A549 (cell line): ENCODE results near the gene TACC2. TPM values are rescaled to one million over a fixed set of nuclear protein-coding genes. Genes with fewer than 3 reads are reported as not detected.

Experiments
- ATAC-seq, 2 experiments: fragments of 200-7000 bp in 1 of 2; fragments of >200 bp in 1 of 2; cut with Nextera tagmentation in 1 of 2; cut with Tn5 transposase in 1 of 2; 3 replicates each; pipeline versions ENCODE4 v1.8.0 to v1.9.1; 2018 to 2020; ENCODE audit warnings: mild to moderate bottlenecking in 1 of 2, moderate library complexity in 1 of 2
- CTCF ChIA-PET: fragments of 300-600 bp; sonication (Branson Sonifier 250); formaldehyde crosslinking; extraction: SDS; loops from one replicate; lab custom pipeline; 2021; ENCODE audit warnings: antibody characterized with exemption, inconsistent platforms; lab: Yijun Ruan, JAX
- POLR2A ChIA-PET: fragments of 350-600 bp; formaldehyde crosslinking; extraction: SDS; loops from one replicate; lab custom pipeline; 2021; ENCODE audit warnings: antibody characterized with exemption, inconsistent platforms; lab: Yijun Ruan, JAX
- DNase-seq, 2 experiments: peaks; one replicate each; pipeline versions ENCODE4 v3.0.0 to v3.0.0-alpha.2; 2011 to 2016; ENCODE audit warnings: low read depth in 1 of 2, low spot score in 1 of 2
- FAIRE-seq: peaks from 2 replicates; lab custom pipeline; 2011; peaks lifted over from hg19 to GRCh38; lab: Jason Lieb, UNC
- H3K27ac ChIP-seq, 2 experiments: fragments of >200 bp; sonication (Bioruptor Twin); formaldehyde crosslinking; 3 replicates each; pipeline ENCODE4 v1.5.1; 2016 to 2017
- H3K4me1 ChIP-seq: fragments of >200 bp; sonication (Bioruptor Twin); formaldehyde crosslinking; 3 replicates; pipeline ENCODE4 v1.6.1; 2016
- H3K4me2 ChIP-seq: fragments of >200 bp; sonication (Bioruptor Twin); formaldehyde crosslinking; 3 replicates; pipeline ENCODE4 v1.6.1; 2016
- H3K4me3 ChIP-seq: fragments of >200 bp; sonication (Bioruptor Twin); formaldehyde crosslinking; 3 replicates; pipeline ENCODE4 v1.5.1; 2016
- H3K9me3 ChIP-seq: fragments of >200 bp; sonication (Bioruptor Twin); formaldehyde crosslinking; 3 replicates; pipeline ENCODE4 v1.6.1; 2016
- CHD2 ChIP-seq: fragments of 150-350 bp; IDR thresholded peaks from 2 replicates; pipeline ENCODE4 v1.6.1; 2014; ENCODE audit warnings: low read length; ENCODE audit not compliant: partially characterized antibody
- CTCF ChIP-seq: fragments of >200 bp; sonication (Bioruptor Twin); formaldehyde crosslinking; IDR thresholded peaks from 3 replicates; pipeline ENCODE4 v1.5.1; 2016
- ESRRA ChIP-seq: fragments of 150-350 bp; IDR thresholded peaks from 2 replicates; pipeline ENCODE4 v1.6.1; 2014; ENCODE audit warnings: mild to moderate bottlenecking, low read length, borderline replicate concordance
- FOXS1 ChIP-seq: fragments of 250-450 bp; sonication (Bioruptor Pico); IDR thresholded peaks from 2 replicates; pipeline ENCODE4 v1.5.0; 2020; ENCODE audit warnings: mild to moderate bottlenecking, moderate library complexity
- HDAC2 ChIP-seq: fragments of 200-600 bp; sonication (generic); IDR thresholded peaks from 2 replicates; pipeline ENCODE4 v1.6.1; 2016
- HOXA7 ChIP-seq: fragments of 250-450 bp; sonication (Bioruptor Pico); IDR thresholded peaks from 2 replicates; pipeline ENCODE4 v1.5.0; 2020; ENCODE audit warnings: mild to moderate bottlenecking, moderate library complexity
- HOXB13 ChIP-seq: fragments of 250-450 bp; sonication (Bioruptor Pico); IDR thresholded peaks from 2 replicates; pipeline ENCODE4 v1.5.0; 2020; ENCODE audit warnings: low read depth, mild to moderate bottlenecking, moderate library complexity
- JUN ChIP-seq, 2 experiments: fragments of >200 bp; sonication (Bioruptor Twin); formaldehyde crosslinking; IDR thresholded peaks; 2 replicates in 1 of 2; 3 replicates in 1 of 2; pipeline ENCODE4 v1.6.1; 2016 to 2017
- MAFK ChIP-seq: fragments of 450-650 bp; IDR thresholded peaks from 2 replicates; pipeline ENCODE4 v1.6.1; 2014; ENCODE audit not compliant: partially characterized antibody
- MAX ChIP-seq: IDR thresholded peaks from 2 replicates; pipeline ENCODE4 v1.6.1; 2012
- MYC ChIP-seq: IDR thresholded peaks from 2 replicates; pipeline ENCODE4 v1.6.1; 2012; ENCODE audit warnings: mild to moderate bottlenecking, inconsistent platforms, low read length, improper control_type of control experiment, borderline replicate concordance
- NPAS2 ChIP-seq: fragments of 250-450 bp; sonication (Bioruptor Pico); IDR thresholded peaks from 2 replicates; pipeline ENCODE4 v1.8.0; 2022; ENCODE audit warnings: mild to moderate bottlenecking, moderate library complexity, borderline replicate concordance
- NR3C1 ChIP-seq: fragments of >200 bp; sonication (Bioruptor Twin); formaldehyde crosslinking; IDR thresholded peaks from 3 replicates; pipeline ENCODE4 v1.6.1; 2017
- POLR2A ChIP-seq: IDR thresholded peaks from 2 replicates; pipeline ENCODE4 v1.6.1; 2012; ENCODE audit warnings: mild to moderate bottlenecking, low read length
- RAD21 ChIP-seq, 2 experiments: fragments of >200 bp in 1 of 2; sonication (Bioruptor Twin) in 1 of 2; formaldehyde crosslinking in 1 of 2; IDR thresholded peaks in 1 of 2; conservative IDR thresholded peaks in 1 of 2; 2 replicates in 1 of 2; 3 replicates in 1 of 2; pipeline ENCODE4 v1.6.1; 2012 to 2018; ENCODE audit warnings: inconsistent platforms in 1 of 2
- RARB ChIP-seq: fragments of 250-450 bp; sonication (Bioruptor Pico); IDR thresholded peaks from 2 replicates; pipeline ENCODE4 v1.8.0; 2021; ENCODE audit warnings: mild to moderate bottlenecking, moderate library complexity
- TP53 ChIP-seq: fragments of 250-450 bp; sonication (Bioruptor Pico); IDR thresholded peaks from 2 replicates; pipeline ENCODE4 v1.5.0; 2021; ENCODE audit warnings: mild to moderate bottlenecking, moderate library complexity
- ZNF302 ChIP-seq: fragments of 250-450 bp; sonication (Bioruptor Pico); IDR thresholded peaks from 2 replicates; pipeline ENCODE4 v1.9.0; 2021; ENCODE audit warnings: inconsistent platforms, mild to moderate bottlenecking, moderate library complexity
- ZSCAN20 ChIP-seq: fragments of 250-450 bp; sonication (Bioruptor Pico); IDR thresholded peaks from 2 replicates; pipeline ENCODE4 v1.8.0; 2022; ENCODE audit warnings: mild to moderate bottlenecking, moderate library complexity
- WGBS: methylation state at CpG from one replicate; pipeline ENCODE4 v1.1.6; 2017; ENCODE audit errors: missing lambda C conversion rate; 5-methylcytosine and 5-hydroxymethylcytosine counted together
- polyA plus RNA-seq, 4 experiments: library from polyadenylated mRNA; depleted of rRNA in 3 of 4; stranded (reverse); fragments of >200 nt; fragmentation: RNase III in 1 of 4; extraction: RNeasy Plus Mini Kit Qiagen cat#74134 plus additional on column Dnase treatment in 1 of 4; gene quantifications; 2 replicates in 3 of 4; 3 replicates in 1 of 4; pipeline ENCODE4 v1.2.3, GENCODE V29; 2011 to 2017
- TF ChIP-seq, protein P1 (sequence below): fragments of 250-450 bp; sonication (Bioruptor Pico); IDR thresholded peaks from 2 replicates; pipeline ENCODE4 v1.5.0; 2021; ENCODE audit warnings: mild to moderate bottlenecking, moderate library complexity, borderline replicate concordance
- TF ChIP-seq, protein P2 (sequence below): fragments of 450-650 bp; IDR thresholded peaks from 2 replicates; pipeline ENCODE4 v1.6.1; 2014; ENCODE audit warnings: antibody characterized with exemption
- TF ChIP-seq, protein P3 (sequence below): fragments of 200-600 bp; sonication (generic); IDR thresholded peaks from 2 replicates; pipeline ENCODE4 v1.6.1; 2016; ENCODE audit warnings: antibody characterized with exemption, mild to moderate bottlenecking, moderate library complexity
- TF ChIP-seq, protein P4 (sequence below): fragments of 150-350 bp; IDR thresholded peaks from 2 replicates; pipeline ENCODE4 v1.6.1; 2014; ENCODE audit warnings: low read depth, mild to moderate bottlenecking, low read length

Gene TACC2
- polyA plus RNA-seq, 2 of the 4 experiments (the other 2 are of a cell fraction) = 83.3 to 128 TPM

- H3K27ac ChIP-seq = no peak overlapping the region
- no peaks in the 10 kb centered on the region for H3K9me3 ChIP-seq
- DNase-seq = no peak
- WGBS = 90% methylated on average over 5 of the region's 5 CpGs
- ChIA-PET POLR2A (no interaction called here), CTCF (interaction anchor here (1.0 to 1.4 kb wide), 2 partner anchors 143 to 274 kb away, joined by 3 to 4 read pairs; no protein-coding TSS in a partner anchor)
- no peak overlapping the region for H3K4me2 ChIP-seq
- no peak overlapping the region for H3K4me3 ChIP-seq
- FAIRE-seq = no peak
- ATAC-seq = no peak
- TF ChIP-seq HOXB13 (CRISPR knock-in tag) (no peak), HDAC2 (no peak), POLR2A (no peak), NPAS2 (CRISPR knock-in tag) (no peak), MYC (no peak), ESRRA (no peak), RAD21 (conservative IDR thresholded peaks at IDR 0.05 in 1 of 2, IDR thresholded peaks at IDR 0.05 in 1 of 2) (no peak), HOXA7 (no peak), MAX (no peak), JUN (IDR thresholded peaks at IDR 0.05) (no peak), ZNF302 (CRISPR knock-in tag) (no peak), FOXS1 (CRISPR knock-in tag) (no peak)
- TF ChIP-seq, protein P1, sequence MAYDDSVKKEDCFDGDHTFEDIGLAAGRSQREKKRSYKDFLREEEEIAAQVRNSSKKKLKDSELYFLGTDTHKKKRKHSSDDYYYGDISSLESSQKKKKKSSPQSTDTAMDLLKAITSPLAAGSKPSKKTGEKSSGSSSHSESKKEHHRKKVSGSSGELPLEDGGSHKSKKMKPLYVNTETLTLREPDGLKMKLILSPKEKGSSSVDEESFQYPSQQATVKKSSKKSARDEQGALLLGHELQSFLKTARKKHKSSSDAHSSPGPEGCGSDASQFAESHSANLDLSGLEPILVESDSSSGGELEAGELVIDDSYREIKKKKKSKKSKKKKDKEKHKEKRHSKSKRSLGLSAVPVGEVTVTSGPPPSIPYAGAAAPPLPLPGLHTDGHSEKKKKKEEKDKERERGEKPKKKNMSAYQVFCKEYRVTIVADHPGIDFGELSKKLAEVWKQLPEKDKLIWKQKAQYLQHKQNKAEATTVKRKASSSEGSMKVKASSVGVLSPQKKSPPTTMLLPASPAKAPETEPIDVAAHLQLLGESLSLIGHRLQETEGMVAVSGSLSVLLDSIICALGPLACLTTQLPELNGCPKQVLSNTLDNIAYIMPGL (CRISPR knock-in tag) = no peak
- TF ChIP-seq, protein P2, sequence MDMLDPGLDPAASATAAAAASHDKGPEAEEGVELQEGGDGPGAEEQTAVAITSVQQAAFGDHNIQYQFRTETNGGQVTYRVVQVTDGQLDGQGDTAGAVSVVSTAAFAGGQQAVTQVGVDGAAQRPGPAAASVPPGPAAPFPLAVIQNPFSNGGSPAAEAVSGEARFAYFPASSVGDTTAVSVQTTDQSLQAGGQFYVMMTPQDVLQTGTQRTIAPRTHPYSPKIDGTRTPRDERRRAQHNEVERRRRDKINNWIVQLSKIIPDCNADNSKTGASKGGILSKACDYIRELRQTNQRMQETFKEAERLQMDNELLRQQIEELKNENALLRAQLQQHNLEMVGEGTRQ = no peak
- TF ChIP-seq, protein P3, sequence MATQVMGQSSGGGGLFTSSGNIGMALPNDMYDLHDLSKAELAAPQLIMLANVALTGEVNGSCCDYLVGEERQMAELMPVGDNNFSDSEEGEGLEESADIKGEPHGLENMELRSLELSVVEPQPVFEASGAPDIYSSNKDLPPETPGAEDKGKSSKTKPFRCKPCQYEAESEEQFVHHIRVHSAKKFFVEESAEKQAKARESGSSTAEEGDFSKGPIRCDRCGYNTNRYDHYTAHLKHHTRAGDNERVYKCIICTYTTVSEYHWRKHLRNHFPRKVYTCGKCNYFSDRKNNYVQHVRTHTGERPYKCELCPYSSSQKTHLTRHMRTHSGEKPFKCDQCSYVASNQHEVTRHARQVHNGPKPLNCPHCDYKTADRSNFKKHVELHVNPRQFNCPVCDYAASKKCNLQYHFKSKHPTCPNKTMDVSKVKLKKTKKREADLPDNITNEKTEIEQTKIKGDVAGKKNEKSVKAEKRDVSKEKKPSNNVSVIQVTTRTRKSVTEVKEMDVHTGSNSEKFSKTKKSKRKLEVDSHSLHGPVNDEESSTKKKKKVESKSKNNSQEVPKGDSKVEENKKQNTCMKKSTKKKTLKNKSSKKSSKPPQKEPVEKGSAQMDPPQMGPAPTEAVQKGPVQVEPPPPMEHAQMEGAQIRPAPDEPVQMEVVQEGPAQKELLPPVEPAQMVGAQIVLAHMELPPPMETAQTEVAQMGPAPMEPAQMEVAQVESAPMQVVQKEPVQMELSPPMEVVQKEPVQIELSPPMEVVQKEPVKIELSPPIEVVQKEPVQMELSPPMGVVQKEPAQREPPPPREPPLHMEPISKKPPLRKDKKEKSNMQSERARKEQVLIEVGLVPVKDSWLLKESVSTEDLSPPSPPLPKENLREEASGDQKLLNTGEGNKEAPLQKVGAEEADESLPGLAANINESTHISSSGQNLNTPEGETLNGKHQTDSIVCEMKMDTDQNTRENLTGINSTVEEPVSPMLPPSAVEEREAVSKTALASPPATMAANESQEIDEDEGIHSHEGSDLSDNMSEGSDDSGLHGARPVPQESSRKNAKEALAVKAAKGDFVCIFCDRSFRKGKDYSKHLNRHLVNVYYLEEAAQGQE = no peak
- peaks cover 14% of the 10 kb centered on the region for H3K4me1 ChIP-seq
These were observed 302.8 kb downstream of the TACC2 start for GRCh38 chr10:122291739-122292138.

- no peaks in the 10 kb centered on the region for H3K9me3 ChIP-seq
- ATAC-seq = no peak
- CTCF ChIA-PET = interaction anchor here (1.4 to 7.6 kb wide), 2 partner anchors 273 to 274 kb away, joined by 4 to 136 read pairs; no protein-coding TSS in a partner anchor
- POLR2A ChIA-PET = no interaction called here
- FAIRE-seq = no peak
- no peak overlapping the region for H3K4me3 ChIP-seq
- peaks cover 11% of the 10 kb centered on the region for H3K4me1 ChIP-seq
- no peak overlapping the region for H3K27ac ChIP-seq
- WGBS = 56% methylated on average over 3 of the region's 3 CpGs
- H3K4me2 ChIP-seq = no peak overlapping the region
- DNase-seq = no peak
- TF ChIP-seq POLR2A (no peak), RARB (CRISPR knock-in tag) (no peak), NR3C1 (no peak), MAFK (no peak), ZSCAN20 (no peak), FOXS1 (CRISPR knock-in tag) (no peak), CHD2 (no peak), NPAS2 (CRISPR knock-in tag) (no peak), TP53 (CRISPR knock-in tag) (no peak), CTCF (no peak)
- TF ChIP-seq, protein P4, sequence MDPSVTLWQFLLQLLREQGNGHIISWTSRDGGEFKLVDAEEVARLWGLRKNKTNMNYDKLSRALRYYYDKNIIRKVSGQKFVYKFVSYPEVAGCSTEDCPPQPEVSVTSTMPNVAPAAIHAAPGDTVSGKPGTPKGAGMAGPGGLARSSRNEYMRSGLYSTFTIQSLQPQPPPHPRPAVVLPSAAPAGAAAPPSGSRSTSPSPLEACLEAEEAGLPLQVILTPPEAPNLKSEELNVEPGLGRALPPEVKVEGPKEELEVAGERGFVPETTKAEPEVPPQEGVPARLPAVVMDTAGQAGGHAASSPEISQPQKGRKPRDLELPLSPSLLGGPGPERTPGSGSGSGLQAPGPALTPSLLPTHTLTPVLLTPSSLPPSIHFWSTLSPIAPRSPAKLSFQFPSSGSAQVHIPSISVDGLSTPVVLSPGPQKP = no peak
- TF ChIP-seq, protein P3 = no peak
These were observed 303.4 kb downstream of the TACC2 start for GRCh38 chr10:122292376-122292775.
